NCI-H2081 (cell line): ENCODE data around the gene PATZ1.

Experiments used
- DNase-seq, 2 experiments: peaks; one replicate each; lab custom pipeline; 2025; lab: John Stamatoyannopoulos, UW

The PATZ1 gene

GRCh38 chr22:31282748-31283468 lies 63.2 kb downstream of the PATZ1 start:
- DNase-seq: no peak

DNA sequence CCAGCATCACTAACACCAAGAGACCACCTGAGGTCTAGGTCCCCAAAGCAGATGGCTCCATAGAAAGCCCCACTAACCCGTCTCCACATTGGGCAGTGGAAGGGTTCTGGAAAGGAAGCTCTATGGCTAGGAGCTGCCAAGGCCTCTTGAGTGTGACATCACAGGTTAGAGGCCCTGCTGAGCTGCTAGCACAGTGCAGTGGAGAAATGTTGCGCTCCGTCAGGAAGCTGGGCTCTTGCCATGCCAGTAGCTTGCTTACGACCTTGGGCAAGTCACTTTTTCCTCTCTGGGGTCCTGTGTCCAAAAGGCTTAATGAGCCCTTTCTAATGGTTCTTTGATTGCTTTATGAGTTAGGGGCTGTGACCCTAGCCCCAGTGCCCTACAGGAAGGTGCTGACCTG lies 64.4 kb downstream of the PATZ1 start:
- DNase-seq: no peak

DNA sequence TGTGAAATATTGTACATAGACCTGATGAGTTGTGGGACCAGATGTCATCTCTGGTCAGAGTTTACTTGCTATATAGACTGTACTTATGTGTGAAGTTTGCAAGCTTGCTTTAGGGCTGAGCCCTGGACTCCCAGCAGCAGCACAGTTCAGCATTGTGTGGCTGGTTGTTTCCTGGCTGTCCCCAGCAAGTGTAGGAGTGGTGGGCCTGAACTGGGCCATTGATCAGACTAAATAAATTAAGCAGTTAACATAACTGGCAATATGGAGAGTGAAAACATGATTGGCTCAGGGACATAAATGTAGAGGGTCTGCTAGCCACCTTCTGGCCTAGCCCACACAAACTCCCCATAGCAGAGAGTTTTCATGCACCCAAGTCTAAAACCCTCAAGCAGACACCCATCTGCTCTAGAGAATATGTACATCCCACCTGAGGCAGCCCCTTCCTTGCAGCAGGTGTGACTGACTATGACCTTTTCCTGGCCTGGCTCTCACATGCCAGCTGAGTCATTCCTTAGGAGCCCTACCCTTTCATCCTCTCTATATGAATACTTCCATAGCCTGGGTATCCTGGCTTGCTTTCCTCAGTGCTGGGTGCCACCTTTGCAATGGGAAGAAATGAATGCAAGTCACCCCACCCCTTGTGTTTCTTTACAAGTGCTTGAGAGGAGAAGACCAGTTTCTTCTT lies 66.2 kb downstream of the PATZ1 start:
- DNase-seq: no peak

DNA sequence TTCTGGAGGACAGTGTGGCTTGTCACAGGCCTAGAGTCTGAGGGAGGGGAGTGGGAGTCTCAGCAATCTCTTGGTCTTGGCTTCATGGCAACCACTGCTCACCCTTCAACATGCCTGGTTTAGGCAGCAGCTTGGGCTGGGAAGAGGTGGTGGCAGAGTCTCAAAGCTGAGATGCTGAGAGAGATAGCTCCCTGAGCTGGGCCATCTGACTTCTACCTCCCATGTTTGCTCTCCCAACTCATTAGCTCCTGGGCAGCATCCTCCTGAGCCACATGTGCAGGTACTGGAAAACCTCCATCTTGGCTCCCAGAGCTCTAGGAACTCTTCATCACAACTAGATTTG lies 66.8 kb downstream of the PATZ1 start:
- DNase-seq: no peak

GRCh38 chr22:31278626-31279326 lies 67.4 kb downstream of the PATZ1 start:
- DNase-seq: no peak

DNA sequence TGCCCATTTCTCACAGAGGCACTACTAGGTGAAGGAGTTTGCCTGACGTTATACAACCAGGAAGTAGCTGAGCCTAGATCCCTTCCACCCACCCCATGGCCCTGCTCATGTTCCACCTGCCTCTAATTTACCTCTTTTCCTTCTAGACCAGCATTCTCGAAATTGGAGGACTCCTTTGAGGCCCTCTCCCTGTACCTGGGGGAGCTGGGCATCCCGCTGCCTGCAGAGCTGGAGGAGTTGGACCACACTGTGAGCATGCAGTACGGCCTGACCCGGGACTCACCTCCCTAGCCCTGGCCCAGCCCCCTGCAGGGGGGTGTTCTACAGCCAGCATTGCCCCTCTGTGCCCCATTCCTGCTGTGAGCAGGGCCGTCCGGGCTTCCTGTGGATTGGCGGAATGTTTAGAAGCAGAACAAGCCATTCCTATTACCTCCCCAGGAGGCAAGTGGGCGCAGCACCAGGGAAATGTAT lies 68.0 kb downstream of the PATZ1 start:
- no peak for DNase-seq

GRCh38 chr22:31277741-31278140 lies 68.4 kb downstream of the PATZ1 start:
- no peak for DNase-seq

DNA sequence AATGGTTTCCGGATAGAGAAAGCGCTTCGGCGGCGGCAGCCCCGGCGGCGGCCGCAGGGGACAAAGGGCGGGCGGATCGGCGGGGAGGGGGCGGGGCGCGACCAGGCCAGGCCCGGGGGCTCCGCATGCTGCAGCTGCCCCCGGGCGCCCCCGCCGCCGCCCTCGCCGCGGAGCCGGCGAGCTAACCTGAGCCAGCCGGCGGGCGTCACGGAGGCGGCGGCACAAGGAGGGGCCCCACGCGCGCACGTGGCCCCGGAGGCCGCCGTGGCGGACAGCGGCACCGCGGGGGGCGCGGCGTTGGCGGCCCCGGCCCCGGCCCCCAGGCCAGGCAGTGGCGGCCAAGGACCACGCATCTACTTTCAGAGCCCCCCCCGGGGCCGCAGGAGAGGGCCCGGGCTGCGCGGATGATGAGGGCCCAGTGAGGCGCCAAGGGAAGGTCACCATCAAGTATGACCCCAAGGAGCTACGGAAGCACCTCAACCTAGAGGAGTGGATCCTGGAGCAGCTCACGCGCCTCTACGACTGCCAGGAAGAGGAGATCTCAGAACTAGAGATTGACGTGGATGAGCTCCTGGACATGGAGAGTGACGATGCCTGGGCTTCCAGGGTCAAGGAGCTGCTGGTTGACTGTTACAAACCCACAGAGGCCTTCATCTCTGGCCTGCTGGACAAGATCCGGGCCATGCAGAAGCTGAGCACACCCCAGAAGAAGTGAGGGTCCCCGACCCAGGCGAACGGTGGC lies 69.5 kb downstream of the PATZ1 start:
- DNase-seq: no peak
